GM21576 (cell line): ENCODE results near the gene SAPCD2.
"Not testable (repeated sequence)": the region's sequence is repeated elsewhere in the genome, so short reads cannot be mapped to it uniquely, and the experiment has no call there.

Experiments
- ATAC-seq: cut with Tn5 transposase; IDR thresholded peaks from one replicate; pipeline ENCODE4 v1.9.1; 2021; ENCODE audit warnings: mild to moderate bottlenecking, moderate library complexity; ENCODE audit not compliant: unreplicated experiment

Gene SAPCD2

GRCh38 chr9:137070201-137070905 is at the start of gene SAPCD2:
TSS of gene SAPCD2 (minus strand) at chr9:137070557. CDS start at chr9:137070460, 97 bp downstream.
- peak; percentile 71 for ATAC-seq

DNA sequence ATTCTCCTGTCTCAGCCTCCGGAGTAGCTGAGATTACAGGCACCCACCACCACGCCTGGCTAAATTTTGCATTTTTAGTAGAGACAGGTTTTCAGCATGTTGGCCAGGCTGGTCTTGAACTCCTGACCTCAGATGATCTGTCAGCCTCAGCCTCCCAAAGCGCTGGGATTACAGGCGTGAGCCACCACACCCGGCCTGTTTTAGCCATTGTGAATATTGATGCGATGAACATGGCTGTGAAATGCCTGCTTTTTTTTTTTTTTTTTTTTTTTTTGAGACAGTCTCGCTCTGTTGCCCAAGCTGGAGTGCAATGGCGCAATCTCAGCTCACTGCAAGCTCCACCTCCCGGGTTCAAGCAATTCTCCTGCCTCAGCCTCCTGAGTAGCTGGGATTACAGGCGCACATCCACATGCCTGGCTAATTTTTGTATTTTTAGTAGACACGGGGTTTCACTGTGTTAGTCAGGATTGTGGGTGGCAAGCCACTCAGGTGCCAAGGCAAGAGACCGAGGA is 47.8 kb upstream of the SAPCD2 start:
- ATAC-seq, result not testable (repeated sequence)

DNA sequence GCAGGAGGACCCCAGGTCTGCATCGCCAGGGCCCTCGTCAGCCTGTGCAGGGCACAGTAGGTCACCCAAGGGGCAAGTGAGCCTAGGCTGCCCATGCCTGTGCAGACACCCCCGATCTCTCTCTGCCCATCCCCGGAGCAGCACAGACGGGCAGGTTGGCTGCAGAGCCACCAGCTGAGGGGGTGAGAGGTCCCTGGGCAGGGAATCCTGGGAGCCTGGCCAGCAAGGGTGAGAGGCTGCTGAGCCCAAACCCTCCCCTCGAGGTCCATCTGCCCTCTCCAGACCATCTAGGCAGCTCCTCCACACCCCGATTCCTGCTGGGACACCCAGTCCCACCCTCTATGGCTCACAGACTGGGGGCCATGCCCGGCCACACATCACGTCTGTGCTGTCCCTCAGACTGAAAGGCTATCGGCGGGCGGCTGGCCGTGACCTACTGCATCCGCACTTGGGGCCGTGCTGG is 46.9 kb upstream of the SAPCD2 start:
- no peak for ATAC-seq

- ATAC-seq, result no peak
Observed at GRCh38 chr9:137116728-137117127, 46.4 kb upstream of the SAPCD2 start.

GRCh38 chr9:137116027-137116507 is 45.7 kb upstream of the SAPCD2 start:
- ATAC-seq, result no peak

DNA sequence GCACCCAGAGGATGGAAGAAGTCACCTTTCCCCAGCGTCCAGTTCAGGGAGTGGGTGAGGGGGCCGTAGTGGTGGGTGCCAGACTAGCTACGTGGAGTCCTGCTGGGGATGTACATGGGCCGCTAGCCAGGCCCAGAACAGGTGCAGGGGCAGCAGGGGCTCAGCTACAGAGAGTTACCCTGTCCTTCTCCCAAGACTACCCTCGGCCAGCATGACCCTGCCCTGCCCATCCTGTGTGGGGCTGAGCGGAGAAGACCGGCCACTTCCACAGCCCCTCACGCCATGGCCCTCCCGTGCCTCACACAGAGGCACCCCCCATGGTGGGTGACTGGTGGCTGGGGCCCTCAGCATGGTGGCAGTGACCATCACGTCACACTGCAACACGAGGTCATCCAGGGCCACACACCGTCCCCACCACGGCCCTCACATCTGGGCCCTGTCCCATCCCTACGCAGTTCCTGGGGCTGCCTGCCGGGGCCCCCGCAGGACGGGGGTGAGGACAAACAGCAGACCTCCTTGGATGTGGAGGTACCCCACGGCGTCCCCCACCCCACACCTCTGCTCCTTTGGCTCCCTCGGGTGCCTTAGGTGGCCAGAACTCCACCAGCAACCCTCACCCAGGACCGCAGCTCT is 45.2 kb upstream of the SAPCD2 start:
- ATAC-seq, result no peak

GRCh38 chr9:137114613-137115393 is 44.4 kb upstream of the SAPCD2 start, which contains the start of gene DPP7:
TSS of gene DPP7 (minus strand) at chr9:137114733. CDS start at chr9:137114713, 20 bp downstream.
- peak; percentile 72 for ATAC-seq

- ATAC-seq, result peak; percentile 9
Observed at GRCh38 chr9:137114220-137114612, 43.9 kb upstream of the SAPCD2 start.

DNA sequence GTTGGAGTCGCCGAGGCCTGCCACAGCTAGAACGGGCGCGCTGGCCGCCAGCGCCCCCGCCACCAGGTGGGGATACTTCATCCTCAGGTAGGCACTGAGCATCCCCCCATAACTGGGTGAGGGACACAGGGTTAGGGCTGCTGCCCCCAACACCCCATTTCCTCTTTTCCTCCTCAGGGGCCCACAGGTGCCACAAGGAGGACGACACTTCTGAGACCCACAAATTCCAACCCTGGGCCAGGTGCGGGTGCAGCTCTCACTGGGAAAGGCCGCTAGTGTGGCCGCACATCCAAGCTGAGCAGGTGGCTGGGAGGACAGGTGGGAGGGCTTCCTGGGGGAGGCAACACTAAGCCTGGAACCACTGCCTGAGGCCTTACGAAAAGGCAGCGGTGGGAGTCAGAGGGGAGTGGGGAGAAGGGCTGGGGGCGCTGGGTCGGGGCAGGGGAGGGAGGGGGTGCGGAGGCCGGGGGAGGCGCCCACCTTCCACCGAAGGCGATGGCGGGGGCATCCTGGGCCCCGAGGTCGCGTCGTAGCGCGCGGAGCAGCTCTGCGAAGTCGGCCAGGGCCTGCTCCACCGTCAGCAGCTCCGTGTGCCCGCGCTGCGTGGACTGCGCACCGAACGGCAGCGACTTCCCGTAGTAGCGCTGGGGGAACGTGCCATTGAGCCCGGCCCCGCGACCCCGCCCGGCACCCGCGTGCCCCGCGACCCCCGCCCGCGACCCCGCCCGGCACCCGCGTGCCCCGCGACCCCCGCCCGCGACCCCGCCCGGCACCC is 43.2 kb upstream of the SAPCD2 start:
- ATAC-seq, result no peak

DNA sequence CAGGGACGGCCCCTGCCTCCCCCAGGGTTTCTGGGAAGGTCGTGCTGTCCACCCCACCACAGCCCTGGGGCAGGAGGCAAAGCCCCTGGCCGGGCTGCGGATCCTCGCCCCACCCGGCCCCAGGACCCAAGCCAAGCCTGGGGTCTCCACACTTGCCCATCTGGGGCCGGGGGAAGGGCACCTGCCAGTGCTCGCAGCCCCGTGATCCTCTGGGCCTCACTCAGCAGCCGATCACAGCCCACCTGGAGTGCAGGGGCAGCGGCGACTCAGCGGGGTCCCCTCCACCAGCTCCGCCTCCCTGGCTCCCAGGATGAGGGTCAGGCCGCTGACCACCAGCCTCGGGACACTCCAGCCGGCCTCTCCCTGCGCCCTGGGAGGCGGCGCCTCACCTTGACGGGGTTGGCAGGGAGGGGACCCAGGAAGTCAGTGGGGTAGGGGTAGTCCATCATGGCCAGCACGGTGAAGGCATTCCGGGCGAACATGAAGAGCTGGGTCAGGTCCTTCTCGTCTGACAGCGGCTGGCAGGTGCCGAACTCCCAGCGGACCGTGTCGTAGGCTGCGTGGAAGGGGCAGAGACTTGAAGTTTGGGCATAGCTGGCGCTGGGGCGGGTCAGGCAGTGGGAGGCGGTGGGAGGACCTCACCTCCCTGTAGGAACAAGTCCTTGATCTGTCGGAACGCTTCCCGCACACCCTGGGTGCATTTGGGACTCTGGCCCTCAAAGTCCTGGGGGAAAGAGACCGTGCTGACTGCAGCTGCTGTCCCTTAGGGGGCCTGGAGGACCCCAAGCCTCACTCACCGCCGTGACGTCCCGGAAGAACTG is 42.4 kb upstream of the SAPCD2 start:
- no peak for ATAC-seq

DNA sequence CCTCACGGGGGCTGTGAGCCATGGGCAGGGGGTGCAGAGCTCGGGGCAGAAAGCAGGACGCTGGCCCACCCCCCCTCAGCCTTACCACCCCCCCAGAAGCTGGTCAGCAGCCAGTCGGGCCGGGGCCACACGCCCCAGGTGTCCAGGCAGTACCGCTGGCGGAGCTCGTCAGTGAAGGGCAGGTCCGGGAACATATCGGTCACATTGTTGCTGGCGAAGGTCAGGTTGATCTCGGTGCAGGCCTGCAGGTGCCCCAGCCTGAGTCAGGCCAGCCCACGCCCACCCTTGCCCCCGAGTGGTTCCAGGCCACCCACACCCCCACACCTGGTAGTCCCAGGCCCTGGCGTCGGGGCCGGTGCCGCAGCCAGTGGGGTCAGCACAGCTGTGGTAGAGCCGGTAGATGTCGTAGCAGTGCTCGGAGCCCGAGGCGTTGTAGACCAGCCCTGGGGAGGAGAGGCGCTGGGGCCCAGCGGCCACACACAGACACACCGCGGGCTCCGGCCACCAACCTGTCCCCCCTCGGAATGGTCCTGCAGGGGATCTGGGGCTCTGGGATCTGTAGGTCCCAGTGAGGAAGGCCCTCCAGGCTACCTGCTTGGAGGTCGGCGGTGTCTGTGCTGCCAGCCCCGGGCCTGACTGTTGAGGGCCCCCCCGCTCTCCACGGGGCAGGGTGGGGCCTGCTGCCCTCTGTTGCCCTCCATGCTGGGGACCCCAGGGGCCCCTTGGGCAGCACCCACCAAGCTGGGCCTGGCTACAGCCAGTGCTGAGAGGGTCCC is 41.6 kb upstream of the SAPCD2 start:
- no peak for ATAC-seq

DNA sequence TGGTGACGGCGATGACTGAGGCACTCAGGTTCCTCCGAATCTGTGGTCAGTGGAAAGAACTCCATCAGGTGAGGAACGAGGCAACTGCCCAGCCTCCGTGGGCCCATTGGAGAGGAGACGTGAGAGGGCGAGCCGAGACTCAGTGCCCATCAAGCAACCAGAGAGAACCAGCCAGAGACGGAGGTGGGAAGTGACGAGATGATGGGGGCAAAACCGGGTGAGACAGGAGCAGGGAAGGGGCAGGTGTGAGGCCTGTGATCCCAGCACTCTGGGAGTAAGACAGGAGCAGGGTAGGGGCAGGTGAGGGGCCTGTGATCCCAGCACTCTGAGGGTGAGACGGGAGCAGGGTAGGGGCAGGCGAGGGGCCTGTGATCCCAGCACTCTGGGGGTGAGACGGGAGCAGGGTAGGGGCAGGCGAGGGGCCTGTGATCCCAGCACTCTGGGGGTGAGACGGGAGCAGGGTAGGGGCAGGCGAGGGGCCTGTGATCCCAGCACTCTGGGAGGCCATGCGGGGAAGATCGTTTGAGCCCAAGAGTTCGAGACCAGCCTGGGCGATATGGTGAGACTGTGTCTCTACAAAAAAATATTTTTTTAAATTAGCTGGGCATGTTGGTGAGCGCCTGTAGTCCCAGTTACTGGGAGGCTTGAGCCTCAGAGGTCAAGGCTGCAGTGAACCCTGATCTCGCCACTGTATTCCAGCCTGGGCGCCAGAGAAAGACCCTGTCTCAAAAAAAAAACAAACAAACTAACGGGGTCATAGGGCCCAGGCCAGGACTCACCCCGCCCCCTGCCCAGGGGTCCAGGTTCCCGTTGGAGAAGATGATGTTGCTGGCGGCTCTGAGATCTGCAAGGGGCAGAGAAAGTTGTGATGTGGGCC is 40.8 kb upstream of the SAPCD2 start:
- ATAC-seq, result no peak

- ATAC-seq, result no peak
Observed at GRCh38 chr9:137110147-137110910, 40.0 kb upstream of the SAPCD2 start.

GRCh38 chr9:137109250-137110146 is 39.1 kb upstream of the SAPCD2 start:
- ATAC-seq, result no peak

GRCh38 chr9:137108608-137109249 is 38.4 kb upstream of the SAPCD2 start:
- no peak for ATAC-seq

GRCh38 chr9:137107982-137108381 is 37.6 kb upstream of the SAPCD2 start:
- ATAC-seq, result no peak
